NOMO-1 (cell line): ENCODE results near the gene ZBTB8B.
"Not testable (repeated sequence)": the region's sequence is repeated elsewhere in the genome, so short reads cannot be mapped to it uniquely, and the experiment has no call there.

Experiments used
- DNase-seq, 2 experiments: peaks; one replicate each; lab custom pipeline; 2025; ENCODE audit not compliant: unreplicated experiment in 2 of 2; lab: John Stamatoyannopoulos, UW

The ZBTB8B gene

DNA sequence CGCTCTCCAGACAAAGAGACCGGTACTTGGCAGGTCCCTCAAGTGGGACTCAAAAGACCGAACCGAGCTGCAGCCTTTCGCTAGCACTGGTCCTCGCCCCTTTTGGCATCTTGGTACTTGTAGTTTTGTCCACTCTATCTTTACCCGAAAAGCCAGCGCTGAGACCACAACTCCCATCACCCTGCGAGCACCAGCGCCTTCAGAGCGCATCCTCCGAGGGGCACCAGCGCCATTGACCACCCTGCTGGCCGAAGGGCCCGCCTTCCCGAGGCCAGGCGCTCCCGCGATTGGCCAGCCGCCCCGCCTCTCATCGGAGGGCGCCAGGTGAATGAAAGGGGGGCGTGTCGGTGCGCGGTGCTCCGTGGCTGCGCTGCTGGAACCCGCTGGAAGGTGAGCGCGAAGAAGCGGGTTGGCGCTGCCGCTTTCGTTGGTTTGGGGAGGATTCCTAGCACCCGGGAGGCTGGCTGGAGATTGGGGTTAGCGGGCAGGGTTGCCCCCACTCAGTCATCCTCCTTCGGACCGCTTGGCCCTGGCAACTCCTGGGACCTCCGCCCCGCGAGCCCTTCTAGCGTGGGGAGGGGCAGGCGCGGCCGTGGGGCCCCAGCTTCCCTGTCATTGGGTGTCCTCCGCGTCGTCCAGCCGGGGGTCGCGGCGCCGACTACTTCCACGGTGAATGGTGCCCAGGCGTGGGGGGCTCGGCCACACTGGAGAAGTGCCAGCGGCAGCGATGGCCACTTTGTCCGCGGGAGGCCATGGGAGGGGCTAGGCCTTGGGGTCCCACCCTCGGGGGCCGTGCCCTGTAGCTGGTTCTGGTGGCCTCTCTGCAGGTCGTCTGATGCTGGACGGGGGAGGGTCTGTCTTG lies at the start of gene ZBTB8B:
TSS of gene ZBTB8B (plus strand) at position 357 of the 862 bp plus-strand sequence. CDS start 5,553 bp downstream, outside the sequence.
- DNase-seq, result no peak

DNA sequence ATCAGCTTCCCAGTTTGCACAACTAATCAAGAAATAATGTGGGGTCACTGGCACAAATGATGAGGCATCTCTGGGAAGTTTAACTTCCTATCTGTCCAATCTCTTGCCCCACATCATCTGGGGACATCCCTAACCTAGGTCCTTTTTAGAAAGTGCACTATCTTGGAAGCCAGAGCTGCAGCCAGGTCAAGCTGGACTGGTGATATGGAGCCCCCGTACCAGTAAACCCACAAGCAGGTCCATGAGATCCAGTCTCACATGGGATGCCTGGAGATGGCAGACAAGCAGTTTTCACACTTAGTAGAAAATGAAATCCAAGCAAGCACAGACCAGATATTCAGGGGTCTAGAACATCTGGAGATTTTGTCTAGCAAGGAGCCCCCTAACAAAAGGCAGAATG lies 43.1 kb upstream of the ZBTB8B start:
- DNase-seq, result no peak

DNA sequence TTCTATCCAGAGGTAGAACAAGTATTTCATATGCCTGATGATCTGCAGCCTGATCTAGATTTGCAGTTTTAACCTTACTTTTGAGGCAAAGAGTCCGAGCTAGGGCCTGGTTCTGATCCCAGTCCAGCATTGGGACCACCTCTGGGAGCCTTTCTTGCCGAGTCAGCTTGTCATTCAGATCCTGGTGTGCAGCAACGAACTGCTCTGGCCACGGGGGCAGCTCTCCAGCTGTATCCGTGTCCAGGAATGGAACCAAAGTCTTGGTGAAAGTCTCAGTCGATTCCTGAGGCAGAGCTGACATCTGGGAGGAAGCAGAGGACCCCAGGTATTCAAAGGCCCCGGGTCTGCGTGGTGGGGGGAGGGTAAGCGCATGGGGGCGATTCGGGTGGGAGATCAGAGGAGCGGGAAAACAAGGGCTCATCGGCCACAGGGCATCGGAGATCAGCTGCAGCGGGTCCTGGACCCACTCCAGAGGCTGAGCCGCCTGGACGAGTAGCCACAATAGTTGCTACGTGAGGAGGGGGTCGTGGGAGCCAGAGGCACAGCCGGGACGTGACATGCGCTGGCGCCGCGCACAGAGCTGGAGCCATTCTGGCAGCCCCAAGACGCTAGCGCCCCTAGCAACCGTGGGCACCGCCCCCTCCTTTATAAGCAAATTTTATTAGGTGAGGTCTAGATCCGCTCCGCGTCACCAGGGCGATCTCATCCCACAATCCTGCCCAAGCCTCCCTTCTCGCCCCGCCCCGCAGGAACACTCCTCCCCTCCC lies 38.2 kb upstream of the ZBTB8B start:
- no peak for DNase-seq

DNA sequence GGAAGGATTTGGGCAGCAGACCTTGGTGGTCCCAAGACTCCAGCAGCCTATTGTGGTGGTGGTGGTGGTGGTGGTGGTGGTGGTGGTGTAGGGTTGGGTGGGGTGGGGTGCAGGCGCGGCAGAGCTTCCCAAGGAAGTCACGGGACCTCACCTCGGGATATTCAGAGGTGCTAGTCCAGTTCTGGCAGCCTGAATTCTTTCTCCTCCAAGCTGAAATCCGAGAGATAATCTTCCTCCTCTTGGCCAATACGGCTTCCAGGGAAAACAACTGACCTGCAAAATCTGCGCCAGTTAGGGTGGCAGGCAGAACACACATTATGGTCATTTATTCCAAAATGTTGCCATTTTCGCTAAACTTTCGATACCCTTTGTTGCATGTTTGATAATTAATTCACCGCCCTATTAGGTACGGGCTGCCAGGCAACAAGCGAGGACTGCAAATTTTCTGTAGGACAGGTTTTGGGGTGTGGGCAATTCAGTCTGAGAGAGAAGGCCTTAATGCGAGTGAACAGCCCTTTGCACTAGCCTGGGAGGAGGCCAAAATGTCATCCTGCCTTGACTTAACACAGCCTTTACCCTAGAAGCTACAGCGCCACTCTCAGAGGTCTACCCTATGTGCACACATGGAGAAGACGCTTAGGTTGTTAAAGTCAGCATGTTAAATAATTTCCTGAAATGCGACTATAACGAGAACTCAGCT lies 37.5 kb upstream of the ZBTB8B start:
- no peak for DNase-seq

DNA sequence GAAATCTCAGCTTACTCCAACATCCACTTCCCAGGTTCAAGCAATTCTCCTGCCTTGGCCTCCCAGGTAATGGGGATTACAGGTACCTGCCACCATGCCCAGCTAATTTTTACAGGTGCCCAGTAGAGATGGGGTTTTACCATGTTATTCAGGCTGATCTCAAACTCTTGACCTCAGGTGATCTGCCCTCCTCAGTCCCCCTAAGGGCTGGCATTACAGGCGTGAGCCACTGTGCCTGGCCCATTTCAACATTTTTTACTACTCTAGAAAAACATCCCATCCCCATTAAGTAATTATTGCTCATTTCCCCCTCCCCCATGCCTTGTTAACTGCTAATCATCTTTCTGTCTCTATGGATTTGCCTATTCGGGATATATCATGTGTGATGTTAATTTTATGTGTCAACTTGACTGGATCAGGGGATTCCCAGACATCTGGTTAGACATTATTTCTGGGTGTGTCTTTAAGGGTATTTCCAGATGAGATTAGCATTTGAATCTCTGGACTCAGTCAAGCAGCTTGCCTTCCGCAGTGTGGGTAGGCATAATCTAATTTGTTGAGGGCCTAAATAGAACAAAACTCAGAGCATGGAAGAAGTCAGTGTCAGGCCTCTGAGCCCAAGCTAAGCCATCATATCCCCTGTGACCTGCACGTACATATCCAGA lies 33.0 kb upstream of the ZBTB8B start:
- no peak for DNase-seq

DNA sequence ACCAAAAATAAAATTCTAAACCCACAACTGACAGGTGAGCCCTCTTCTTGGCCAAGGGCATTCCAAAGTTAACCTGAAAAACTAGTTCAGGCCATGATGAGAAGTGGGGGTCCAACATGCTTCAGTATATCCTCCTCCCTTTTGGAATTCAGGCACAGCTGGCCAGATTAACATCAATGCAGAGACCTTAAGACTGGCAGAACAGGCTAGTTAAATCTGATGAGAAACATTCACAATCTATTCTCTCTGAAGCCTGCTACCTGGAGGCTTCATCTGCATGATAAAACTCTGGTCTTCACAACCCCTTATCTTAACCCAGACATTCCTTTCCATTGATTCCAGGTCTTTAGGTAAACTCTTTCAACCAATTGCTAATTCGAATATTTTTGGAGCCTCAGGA lies 26.7 kb upstream of the ZBTB8B start:
- no peak for DNase-seq

DNA sequence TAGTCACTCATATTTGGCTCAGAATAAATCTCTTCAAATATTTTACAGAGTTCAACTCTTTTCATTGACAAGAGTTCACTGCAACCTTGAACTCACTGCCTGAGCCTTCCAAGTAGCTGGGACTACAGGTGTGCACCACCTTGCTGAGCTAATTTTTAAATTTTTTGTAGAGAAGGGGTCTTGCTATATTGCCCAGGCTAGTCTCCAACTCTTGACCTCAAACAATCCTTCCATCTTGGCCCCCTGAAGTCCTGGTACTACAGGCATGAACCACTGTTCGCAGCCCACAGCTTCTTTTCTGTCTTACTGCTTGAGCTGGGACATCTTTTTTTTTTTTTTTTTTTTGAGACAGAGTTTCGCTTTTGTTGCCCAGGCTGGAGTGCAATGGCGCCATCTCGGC lies 26.1 kb upstream of the ZBTB8B start:
- not testable (repeated sequence) for DNase-seq

DNA sequence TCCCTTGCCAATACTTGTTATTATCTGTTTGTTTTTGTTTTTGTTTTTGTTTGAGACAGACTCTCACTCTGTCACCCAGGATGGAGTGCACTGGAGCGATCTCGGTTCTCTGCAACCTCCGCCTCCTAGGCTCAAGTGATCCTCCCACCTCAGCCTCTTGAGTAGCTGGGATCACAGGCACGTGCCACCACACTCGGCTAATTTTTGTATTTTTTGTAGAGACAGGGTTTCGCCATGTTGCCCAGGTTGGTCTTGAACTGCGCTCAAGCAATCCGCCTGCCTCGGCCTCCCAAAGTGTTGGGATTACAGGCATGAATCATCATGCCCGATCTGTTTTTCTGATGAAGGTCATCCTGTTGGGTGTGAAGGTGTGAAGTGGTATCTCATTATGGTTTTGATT lies 23.4 kb upstream of the ZBTB8B start:
- DNase-seq, result not testable (repeated sequence)

DNA sequence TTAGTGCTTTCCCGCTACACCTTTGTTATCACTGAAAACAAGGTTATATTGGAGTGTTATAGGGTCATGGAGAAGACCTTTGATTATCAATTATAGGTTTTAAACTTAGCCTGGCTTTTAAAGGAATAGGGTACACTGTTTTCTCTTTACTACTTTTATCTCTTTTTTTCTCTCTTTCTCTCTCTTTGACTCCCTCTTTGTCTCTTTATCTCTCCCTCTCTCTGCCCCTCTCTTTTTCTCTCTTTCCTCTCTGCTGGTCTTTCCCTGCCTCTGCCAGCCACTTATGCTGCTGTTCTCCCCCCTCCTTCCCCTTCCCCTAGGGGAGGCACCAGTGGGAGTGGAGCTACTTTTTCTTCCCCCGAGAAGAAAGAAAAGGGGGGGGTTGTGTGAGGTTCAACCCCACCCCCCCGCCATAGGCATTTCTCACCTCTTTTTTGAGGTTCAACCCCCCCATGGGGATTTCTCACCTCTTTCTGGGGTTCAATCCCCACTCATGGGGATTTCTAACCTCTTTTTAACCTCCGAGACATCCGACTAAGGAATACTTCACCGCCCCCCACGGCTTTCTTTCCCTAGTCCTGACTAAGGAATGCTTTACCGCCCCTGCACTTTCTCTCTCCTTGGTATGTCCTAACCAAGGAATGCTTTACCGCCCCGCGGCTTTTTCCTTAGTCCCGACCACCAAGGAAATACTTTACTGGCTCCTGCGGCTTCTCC lies 17.2 kb upstream of the ZBTB8B start:
- DNase-seq, result no peak

DNA sequence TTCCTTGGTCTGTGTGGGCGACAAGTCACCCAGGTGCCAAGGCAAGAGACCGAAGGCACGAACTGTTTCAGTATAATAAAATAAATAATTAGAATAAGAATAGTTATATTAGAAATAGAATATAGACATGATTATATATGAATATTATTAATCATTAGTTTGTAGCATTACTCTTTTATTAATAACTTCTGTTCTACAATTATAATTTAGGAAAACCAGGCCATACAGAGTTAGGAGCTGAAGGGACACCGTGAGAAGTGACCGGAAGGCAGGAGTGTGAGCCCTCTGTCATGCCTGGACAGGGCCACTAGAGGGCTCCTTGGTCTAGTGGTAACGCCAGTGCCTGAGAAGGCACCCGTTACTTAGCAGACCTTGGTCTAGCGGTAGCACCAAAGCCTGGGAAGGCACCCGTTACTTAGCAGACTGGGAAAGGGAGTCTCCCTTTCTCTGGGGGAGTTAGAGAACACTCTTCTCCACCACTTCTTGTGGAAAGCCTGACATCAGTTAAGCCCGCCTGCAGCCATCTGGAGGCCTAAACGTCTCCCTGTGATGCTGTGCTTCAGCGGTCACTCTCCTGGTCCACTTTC lies 16.6 kb upstream of the ZBTB8B start:
- DNase-seq, result peak; percentile 7 to 32

DNA sequence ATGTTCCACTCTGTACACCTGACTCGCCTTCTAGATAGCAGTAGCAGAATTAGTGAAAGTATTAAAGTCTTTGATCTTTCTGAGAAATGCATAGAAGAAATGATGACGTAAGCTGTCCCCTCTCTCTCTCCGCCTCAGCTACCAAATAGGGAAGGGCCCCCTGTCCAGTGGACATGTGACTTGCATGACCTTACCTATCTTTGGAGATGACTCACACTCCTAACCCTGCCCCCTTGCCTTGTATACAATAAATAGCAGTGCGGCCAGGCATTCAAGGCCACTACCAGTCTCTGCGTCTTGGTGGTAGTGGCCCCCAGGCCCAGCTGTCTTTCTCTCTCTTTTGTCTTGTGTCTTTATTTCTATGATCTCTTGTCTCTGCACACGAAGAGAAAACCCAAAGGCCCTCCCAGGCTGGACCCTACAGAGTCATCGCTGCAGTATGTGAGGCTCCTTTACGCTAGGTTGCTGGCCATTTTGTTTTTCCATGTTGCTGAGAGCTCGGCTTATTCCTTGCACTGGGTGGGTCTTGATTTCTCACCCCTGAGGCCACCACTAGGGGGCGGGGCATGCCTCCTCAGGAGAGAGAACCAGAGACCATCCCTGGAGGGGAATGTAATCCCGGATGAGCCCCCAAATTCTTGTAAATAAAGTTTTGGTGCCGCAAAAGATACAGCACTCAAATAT lies 16.0 kb upstream of the ZBTB8B start:
- no peak for DNase-seq

DNA sequence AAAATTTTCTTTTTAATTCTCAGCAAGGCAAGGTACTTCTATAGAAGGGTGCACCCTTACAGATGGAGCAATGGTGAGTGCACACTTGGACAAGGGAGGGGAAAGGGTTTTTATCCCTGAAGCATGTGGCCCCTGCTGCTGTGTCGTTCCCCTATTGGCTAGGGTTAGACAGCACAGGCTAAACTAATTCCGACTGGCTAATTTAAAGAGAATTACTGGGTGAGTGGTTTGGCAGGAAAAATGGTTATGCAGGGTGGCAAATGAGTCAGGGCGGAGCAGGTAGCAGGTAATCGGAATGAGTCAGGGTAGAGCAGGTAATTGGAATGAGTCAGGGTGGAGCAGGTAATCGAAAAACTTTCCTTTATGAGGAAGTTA lies 15.4 kb upstream of the ZBTB8B start:
- not testable (repeated sequence) for DNase-seq

DNA sequence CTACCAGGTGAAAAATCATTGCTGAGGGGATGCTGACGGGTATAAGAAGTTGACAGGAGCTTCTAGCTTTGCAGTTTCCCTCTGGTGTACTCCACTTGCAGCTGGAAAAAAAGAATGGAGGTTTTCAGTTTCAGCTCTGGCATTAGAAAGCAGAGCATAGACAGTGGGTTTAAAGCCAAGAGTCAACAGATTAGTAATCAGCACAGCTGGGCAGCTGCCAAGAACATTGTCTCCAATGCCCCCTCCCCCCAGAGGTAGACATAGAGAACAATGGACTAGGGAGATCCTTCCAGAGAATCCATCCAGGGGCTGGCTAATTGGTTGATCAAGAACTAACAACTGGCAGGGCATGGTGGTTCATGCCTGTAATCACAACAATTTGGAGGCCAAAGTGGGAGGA lies 10.1 kb upstream of the ZBTB8B start:
- DNase-seq, result no peak

DNA sequence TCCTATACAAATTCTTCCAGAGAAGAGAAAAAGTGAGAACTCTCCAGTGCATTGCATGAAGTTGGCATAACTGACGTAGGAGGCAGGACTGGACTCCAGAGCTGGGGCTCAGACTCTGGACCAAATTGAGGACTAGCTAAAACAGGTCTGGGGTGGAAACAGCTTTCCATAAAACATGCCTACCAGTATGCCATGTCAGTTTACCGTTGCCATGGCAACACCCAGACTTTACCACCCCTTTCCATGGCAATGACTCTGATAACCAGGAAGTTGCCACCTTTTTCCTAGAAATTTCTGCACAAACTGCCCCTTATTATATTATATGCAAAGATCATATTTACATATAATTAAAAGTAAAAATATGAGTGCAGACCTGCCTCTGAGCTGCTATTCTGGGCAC lies 8.9 kb upstream of the ZBTB8B start:
- DNase-seq, result no peak

DNA sequence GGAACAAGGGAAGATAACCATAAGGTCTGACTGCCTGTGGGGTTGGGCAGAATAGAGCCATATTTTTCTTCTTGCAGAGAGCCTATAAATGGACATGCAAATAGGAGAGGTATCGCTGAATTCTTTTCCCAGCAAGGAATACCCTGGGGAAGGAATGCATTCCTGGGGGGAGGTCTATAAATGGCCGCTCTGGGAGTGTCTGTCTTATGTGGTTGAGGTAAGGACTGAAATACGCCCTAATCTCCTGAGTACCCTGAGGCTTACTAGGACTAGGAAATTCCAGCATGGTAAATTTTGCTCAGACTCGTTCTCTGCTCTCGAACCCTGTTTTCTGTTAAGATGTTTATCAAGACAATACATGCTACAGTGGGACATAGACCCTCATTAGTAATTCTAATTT lies 6.1 kb upstream of the ZBTB8B start:
- DNase-seq, result not testable (repeated sequence)

DNA sequence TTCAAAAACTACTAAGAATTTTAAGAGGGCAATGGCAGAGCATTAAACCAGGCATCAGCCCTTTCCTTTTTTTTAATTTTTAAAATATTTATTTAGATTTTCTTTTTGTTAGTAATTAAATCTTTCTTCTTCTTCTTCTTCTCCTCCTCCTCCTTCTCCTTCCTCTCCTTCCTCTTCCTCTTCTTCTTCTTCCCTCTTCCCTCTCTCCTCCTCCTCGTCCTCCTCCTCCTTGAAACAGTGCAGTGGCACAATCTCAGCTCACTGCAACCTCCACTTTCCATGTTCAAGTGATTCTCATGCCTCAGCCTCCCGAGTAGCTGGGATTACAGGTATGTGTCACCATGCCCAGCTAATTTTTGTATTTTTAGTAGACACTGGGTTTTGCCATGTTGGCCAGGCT lies 1.9 kb upstream of the ZBTB8B start:
- not testable (repeated sequence) for DNase-seq

DNA sequence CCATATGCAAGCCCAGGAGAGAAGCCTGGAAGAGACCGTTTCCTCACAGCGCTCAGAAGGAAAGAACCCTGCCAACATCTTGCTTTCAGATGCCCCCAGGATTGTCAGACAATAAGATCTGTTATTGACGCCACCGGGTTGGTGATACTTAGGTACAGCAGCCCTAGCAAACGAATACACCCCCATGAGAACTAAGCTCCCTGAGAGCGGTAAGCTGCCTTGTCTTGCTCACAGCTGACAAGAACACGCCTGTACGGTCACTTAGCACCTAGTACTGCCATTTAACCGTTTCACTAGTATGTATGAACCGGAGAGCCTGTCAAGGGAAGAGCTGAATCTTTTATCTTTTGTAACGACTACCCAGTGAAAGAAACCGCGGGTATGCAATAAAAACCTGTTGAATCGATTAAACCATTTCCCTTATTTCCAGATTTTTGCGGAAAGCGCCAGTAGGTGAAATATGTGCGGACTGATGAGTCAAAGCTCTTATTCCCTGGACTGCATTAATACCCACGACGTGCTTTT lies 619 bp upstream of the ZBTB8B start:
- DNase-seq, result no peak

DNA sequence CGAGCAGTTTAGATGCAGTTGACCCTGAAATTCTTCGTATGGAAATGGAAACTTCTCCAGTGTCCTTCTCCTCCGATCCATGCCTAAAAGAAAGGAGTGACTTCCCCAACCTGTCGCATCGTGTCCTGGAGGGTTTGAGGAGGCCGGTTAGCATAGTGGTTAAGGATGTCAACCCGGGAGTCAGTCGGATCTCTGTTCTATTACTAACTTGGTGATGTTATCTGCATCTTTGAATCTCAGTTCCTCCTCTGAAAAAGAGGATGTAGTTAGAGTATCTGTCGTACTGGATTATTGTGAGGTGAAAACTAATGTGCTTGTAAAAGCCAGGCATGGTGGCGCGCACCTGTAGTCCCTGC lies 684 bp downstream of the ZBTB8B start:
- DNase-seq, result peak in 1 of 2 experiments; percentile 43

DNA sequence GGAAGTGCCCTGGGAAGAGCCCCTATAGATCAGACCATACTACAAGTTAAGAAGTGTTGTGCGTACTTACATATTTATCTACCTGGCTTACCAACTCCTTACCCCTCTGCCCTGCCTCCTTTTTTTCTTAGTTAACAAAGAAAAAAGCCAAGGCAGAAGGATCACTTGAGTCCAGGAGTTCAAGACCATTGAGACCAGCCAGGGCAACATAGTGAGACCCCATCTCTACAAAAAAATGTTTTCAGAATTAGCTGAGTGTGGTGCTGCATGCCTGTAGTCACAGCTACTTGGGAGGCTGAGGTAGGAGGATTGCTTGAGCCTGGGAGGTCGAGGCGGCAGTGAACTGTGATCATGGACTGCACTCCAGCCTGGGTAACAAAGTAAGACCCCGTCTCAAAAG lies 1.9 kb downstream of the ZBTB8B start:
- no peak for DNase-seq
